HepG2 (cell line): ENCODE results near the gene TFRC. TPM values are rescaled to one million over a fixed set of nuclear protein-coding genes. Genes with fewer than 3 reads are reported as not detected.

Experiments used
- ATF2 ChIP-seq: sonication (generic); formaldehyde crosslinking; IDR thresholded peaks from 2 replicates; pipeline ENCODE4 v1.4.0; 2020; ENCODE audit warnings: missing genetic modification reagents
- BATF2 ChIP-seq: sonication (generic); formaldehyde crosslinking; IDR thresholded peaks from 2 replicates; pipeline ENCODE4 v1.8.0; 2022; ENCODE audit warnings: mild to moderate bottlenecking, missing genetic modification reagents, moderate library complexity
- EEA1 ChIP-seq: sonication (generic); formaldehyde crosslinking; IDR thresholded peaks from 2 replicates; pipeline ENCODE4 v1.5.1; 2020; ENCODE audit warnings: mild to moderate bottlenecking, missing genetic modification reagents, borderline replicate concordance
- EHMT2 ChIP-seq: fragments of 200-600 bp; sonication (generic); IDR thresholded peaks from 2 replicates; pipeline ENCODE4 v1.7.0; 2017; ENCODE audit warnings: antibody characterized with exemption, low read depth, low read length, borderline replicate concordance
- FOXC1 ChIP-seq: sonication (generic); formaldehyde crosslinking; IDR thresholded peaks from 2 replicates; pipeline ENCODE4 v1.8.0; 2022; ENCODE audit warnings: mild to moderate bottlenecking, missing genetic modification reagents, borderline replicate concordance
- HNRNPL ChIP-seq: fragments of 200-400 bp; formaldehyde crosslinking; IDR thresholded peaks from 2 replicates; pipeline ENCODE4 v1.6.1; 2017; ENCODE audit warnings: mild to moderate bottlenecking, low read depth, low read length
- HNRNPUL1 ChIP-seq: fragments of 200-400 bp; formaldehyde crosslinking; IDR thresholded peaks from 2 replicates; pipeline ENCODE4 v1.6.1; 2017; ENCODE audit warnings: low read depth, mild to moderate bottlenecking, low read length, moderate library complexity
- JUNB ChIP-seq: sonication (generic); formaldehyde crosslinking; IDR thresholded peaks from 2 replicates; pipeline ENCODE4 v1.8.0; 2022; ENCODE audit warnings: missing genetic modification reagents, mild to moderate bottlenecking, borderline replicate concordance
- PHF8 ChIP-seq: sonication (generic); formaldehyde crosslinking; IDR thresholded peaks from 2 replicates; pipeline ENCODE4 v1.5.0; 2020; ENCODE audit warnings: missing genetic modification reagents
- SIN3B ChIP-seq: fragments of 150-350 bp; IDR thresholded peaks from 2 replicates; pipeline ENCODE4 v1.6.1; 2014; ENCODE audit warnings: low read length
- SMAD9 ChIP-seq: sonication (generic); formaldehyde crosslinking; IDR thresholded peaks from 2 replicates; pipeline ENCODE4 v1.5.1; 2020; ENCODE audit warnings: mild to moderate bottlenecking, missing genetic modification reagents
- SMYD3 ChIP-seq: sonication (generic); formaldehyde crosslinking; IDR thresholded peaks from 2 replicates; pipeline ENCODE4 v1.8.1; 2023; ENCODE audit warnings: mild to moderate bottlenecking, missing genetic modification reagents
- SOX13 ChIP-seq, 3 experiments: fragments of 450-650 bp in 1 of 3; sonication (generic) in 1 of 3; formaldehyde crosslinking in 1 of 3; IDR thresholded peaks in 2 of 3; conservative IDR thresholded peaks in 1 of 3; 2 replicates each; pipeline versions ENCODE4 v1.5.0 to v1.6.1; 2016 to 2020; ENCODE audit warnings: antibody characterized with exemption in 1 of 3, mild to moderate bottlenecking in 1 of 3, missing compliant biosample characterization in 1 of 3, missing genetic modification reagents in 1 of 3, moderate library complexity in 1 of 3
- SOX6 ChIP-seq, 2 experiments: fragments of 450-650 bp in 1 of 2; sonication (generic) in 1 of 2; formaldehyde crosslinking in 1 of 2; IDR thresholded peaks; 2 replicates each; pipeline versions ENCODE4 v1.4.0 to v1.6.1; 2017 to 2020; ENCODE audit warnings: antibody characterized with exemption in 1 of 2, mild to moderate bottlenecking in 1 of 2, missing genetic modification reagents in 1 of 2
- YY1 ChIP-seq: IDR thresholded peaks from 2 replicates; pipeline ENCODE4 v1.6.1; 2011; ENCODE audit warnings: low read length, low read depth, moderate library complexity, mild to moderate bottlenecking; ENCODE audit not compliant: insufficient read depth, insufficient replicate concordance
- ZBTB33 ChIP-seq: sonication (generic); formaldehyde crosslinking; IDR thresholded peaks from 2 replicates; pipeline ENCODE4 v1.4.0; 2020; ENCODE audit warnings: missing genetic modification reagents
- ZNF558 ChIP-seq: sonication (generic); formaldehyde crosslinking; IDR thresholded peaks from 2 replicates; pipeline ENCODE4 v1.9.0; 2022; ENCODE audit warnings: mild to moderate bottlenecking, missing genetic modification reagents, borderline replicate concordance
- ZNF574 ChIP-seq: sonication (generic); formaldehyde crosslinking; IDR thresholded peaks from 2 replicates; pipeline ENCODE4 v1.4.0; 2020; ENCODE audit warnings: missing genetic modification reagents
- ZNF614 ChIP-seq: IDR thresholded peaks from 2 replicates; pipeline ENCODE4 v1.6.1; 2018; ENCODE audit warnings: missing biosample characterization, missing genetic modification reagents, inconsistent platforms, borderline replicate concordance
- polyA plus RNA-seq, 8 experiments: library from polyadenylated mRNA; depleted of rRNA in 3 of 8; stranded (reverse) in 7 of 8; unstranded in 1 of 8; fragments of >200 nt; fragmentation: Illumina TruSeq in 4 of 8; extraction: Trizol in 4 of 8; gene quantifications; 2 replicates each; pipeline versions ENCODE4 v1.2.1 to v1.2.3, GENCODE V29; 2011 to 2016; ENCODE audit warnings: low read depth in 4 of 8, missing spikeins in 1 of 8, mixed read lengths in 1 of 8; ENCODE audit not compliant: insufficient read depth in 1 of 8
- total RNA-seq, 5 experiments: library from RNA; depleted of rRNA; stranded (reverse); fragments of >200 nt; fragmentation: Illumina TruSeq; extraction: Trizol; gene quantifications; 2 replicates each; pipeline ENCODE4 v1.2.3, GENCODE V29; 2016; ENCODE audit warnings: low read depth in 1 of 5
- TF ChIP-seq, protein P1 (sequence below): IDR thresholded peaks from 2 replicates; pipeline ENCODE4 v1.6.1; 2018; ENCODE audit warnings: missing genetic modification reagents, mild to moderate bottlenecking, missing compliant biosample characterization

TFRC gene
- total and polyA plus RNA-seq, 2 of the 13 experiments (the other 11 are each of a cell fraction or from before 2014, with no cell fraction given), result 188 to 274 TPM

DNA sequence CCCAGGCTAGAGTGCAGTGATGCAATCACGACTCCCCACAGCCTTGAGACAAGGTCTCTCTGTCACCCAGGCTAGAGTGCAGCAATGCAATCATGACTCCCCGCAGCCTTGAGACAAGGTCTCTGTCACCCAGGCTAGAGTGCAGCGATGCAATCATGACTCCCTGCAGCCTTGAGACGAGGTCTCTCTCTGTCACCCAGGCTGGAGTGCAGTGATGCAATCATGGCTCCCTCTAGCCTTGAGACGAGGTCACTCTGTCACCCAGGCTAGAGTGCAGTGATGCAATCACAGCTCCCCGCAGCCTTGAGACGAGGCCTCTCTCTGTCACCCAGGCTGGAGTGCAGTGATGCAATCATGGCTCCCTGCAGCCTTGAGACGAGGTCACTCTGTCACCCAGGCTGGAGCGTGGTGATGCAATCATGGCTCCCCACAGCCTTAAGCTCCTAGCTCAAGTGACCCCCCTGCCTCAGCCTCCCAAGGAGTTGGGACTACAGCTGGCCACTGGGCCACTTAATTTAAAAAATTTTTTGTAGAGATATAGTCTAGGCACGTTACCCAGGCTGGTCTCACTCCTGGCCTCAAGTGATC is 26.1 kb downstream of the TFRC start (continued):
- TF ChIP-seq ZBTB33 (CRISPR knock-in tag) (peak; percentile 87), EEA1 (CRISPR knock-in tag) (no peak), ZNF614 (CRISPR knock-in tag) (peak; percentile 89; the same call in 1 of the 2 replicates), YY1 (peak; percentile 41), ZNF558 (CRISPR knock-in tag) (peak; percentile 84), ZNF574 (CRISPR knock-in tag) (peak; percentile 90), HNRNPL (no peak), HNRNPUL1 (no peak), FOXC1 (peak; percentile 89), SOX6 (IDR thresholded peaks at IDR 0.05) (no peak), SOX6 (CRISPR knock-in tag; IDR thresholded peaks at IDR 0.05) (peak; percentile 98), SOX13 (IDR thresholded peaks at IDR 0.05) (peak; percentile 67), SOX13 (CRISPR knock-in tag; conservative IDR thresholded peaks at IDR 0.05 in 1 of 2, IDR thresholded peaks at IDR 0.05 in 1 of 2) (peak in 1 of 2 experiments; percentile 95; a peak in 2 of 4 replicates), SMYD3 (no peak), JUNB (CRISPR knock-in tag) (peak; percentile 90), PHF8 (CRISPR knock-in tag) (peak; percentile 53; the same call in 1 of the 2 replicates), BATF2 (CRISPR knock-in tag) (peak; percentile 88; the same call in 1 of the 2 replicates), ATF2 (CRISPR knock-in tag) (peak; percentile 100), EHMT2 (no peak), SMAD9 (no peak), SIN3B (no peak)
- TF ChIP-seq, protein P1, sequence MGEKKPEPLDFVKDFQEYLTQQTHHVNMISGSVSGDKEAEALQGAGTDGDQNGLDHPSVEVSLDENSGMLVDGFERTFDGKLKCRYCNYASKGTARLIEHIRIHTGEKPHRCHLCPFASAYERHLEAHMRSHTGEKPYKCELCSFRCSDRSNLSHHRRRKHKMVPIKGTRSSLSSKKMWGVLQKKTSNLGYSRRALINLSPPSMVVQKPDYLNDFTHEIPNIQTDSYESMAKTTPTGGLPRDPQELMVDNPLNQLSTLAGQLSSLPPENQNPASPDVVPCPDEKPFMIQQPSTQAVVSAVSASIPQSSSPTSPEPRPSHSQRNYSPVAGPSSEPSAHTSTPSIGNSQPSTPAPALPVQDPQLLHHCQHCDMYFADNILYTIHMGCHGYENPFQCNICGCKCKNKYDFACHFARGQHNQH (CRISPR knock-in tag), result peak; percentile 92
